Measurements from ENCODE around the gene RBM23. TPM values are rescaled to one million over a fixed set of nuclear protein-coding genes. Genes with fewer than 3 reads are reported as not detected.

Gene RBM23
- total RNA-seq, 1 donor from 2014 or later = 77.3 TPM

DNA sequence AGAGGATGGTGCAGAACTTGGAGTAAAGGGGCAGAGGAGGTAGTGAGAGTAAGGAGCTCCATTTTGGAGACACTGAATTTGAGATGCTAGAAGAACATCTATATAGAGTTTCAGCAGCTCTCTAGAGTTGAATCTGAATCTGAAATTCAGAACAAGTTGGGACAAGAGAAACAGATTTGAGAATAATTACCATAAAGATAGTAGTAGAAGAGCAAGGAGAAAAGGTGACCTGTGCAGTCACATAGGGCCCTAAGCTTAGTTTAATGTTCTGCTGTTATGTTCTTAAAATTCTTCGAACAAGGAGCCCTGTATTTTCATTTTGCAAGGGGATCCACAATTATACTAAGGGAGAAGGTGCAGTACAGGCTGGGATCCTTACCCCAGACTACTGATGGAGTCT is 28.5 kb downstream of the RBM23 start:
- Mint-ChIP-seq H3K27me3 (ENCODE audit: low read depth) (peaks cover 4% of the 10 kb centered on the region), H3K4me3 (ENCODE audit: low read depth) (no peak overlapping the region), H3K9me3 (no peaks in the 10 kb centered on the region), H3K36me3 (ENCODE audit: low read depth) (no peaks in the 10 kb centered on the region), H3K27ac (no peak overlapping the region), H3K4me1 (ENCODE audit: low read depth) (peaks cover 24% of the 10 kb centered on the region)
- DNase-seq (ENCODE audit: low spot score) = no peak
- intact Hi-C loops (cut with micrococcal nuclease) = no loop called here

DNA sequence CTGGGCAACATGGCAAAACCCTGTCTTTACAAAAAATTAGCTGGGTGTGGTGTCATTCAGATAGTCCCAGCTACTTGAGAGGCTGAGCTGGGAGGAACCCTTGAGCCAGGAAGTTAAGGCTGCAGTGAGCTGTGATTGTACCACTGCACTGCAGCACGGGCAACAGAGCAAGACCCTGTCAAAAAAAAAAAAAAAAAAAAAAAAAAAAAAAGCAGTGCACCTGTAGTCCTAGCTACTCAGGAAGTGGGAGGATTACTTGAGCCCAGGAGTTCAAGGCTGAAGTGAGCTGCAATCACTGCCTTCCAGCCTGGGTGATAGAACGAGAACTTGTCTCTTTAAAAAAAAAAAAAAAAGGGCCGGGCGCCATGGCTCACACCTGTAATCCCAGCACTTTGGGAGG is 30.3 kb downstream of the RBM23 start:
- H3K9me3 Mint-ChIP-seq = no peaks in the 10 kb centered on the region
- intact Hi-C loops (cut with micrococcal nuclease) = no loop called here
- no peaks in the 10 kb centered on the region for H3K36me3 Mint-ChIP-seq (ENCODE audit: low read depth)
- DNase-seq (ENCODE audit: low spot score) = no peak
- peaks cover 26% of the 10 kb centered on the region for H3K4me1 Mint-ChIP-seq (ENCODE audit: low read depth)
- H3K27ac Mint-ChIP-seq = no peak overlapping the region
- H3K4me3 Mint-ChIP-seq (ENCODE audit: low read depth) = no peak overlapping the region
- peaks cover 4% of the 10 kb centered on the region for H3K27me3 Mint-ChIP-seq (ENCODE audit: low read depth)

DNA sequence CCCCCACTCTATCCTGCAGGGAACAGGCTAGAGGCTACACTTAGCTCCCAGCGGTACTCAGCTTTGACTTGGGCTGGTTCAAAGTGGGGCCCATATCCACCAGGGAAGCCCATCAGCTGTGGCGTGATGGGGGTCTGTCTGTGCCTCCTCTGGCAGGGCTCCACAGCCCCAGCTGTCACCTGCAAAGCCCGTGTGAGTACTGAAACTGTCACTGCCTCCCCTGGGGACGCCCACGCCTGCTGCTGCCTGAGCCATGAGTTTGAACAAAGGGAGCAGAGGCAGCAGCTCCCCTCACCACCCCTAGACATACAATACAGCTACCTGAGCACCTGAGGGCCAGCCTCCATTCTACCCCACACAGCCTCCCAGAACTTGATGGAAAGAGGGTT is 31.0 kb downstream of the RBM23 start:
- Mint-ChIP-seq H3K4me1 (ENCODE audit: low read depth) (peaks cover 26% of the 10 kb centered on the region), H3K36me3 (ENCODE audit: low read depth) (no peaks in the 10 kb centered on the region), H3K27ac (no peak overlapping the region), H3K27me3 (ENCODE audit: low read depth) (peaks cover 7% of the 10 kb centered on the region), H3K9me3 (no peaks in the 10 kb centered on the region), H3K4me3 (ENCODE audit: low read depth) (peak overlapping the region; percentile 80)
- intact Hi-C loops (cut with micrococcal nuclease) = loop anchor here (1.0 kb wide), 1 partner anchor 17 kb away; the partner anchor contains the start of gene LRP10
- DNase-seq (ENCODE audit: low spot score) = no peak

DNA sequence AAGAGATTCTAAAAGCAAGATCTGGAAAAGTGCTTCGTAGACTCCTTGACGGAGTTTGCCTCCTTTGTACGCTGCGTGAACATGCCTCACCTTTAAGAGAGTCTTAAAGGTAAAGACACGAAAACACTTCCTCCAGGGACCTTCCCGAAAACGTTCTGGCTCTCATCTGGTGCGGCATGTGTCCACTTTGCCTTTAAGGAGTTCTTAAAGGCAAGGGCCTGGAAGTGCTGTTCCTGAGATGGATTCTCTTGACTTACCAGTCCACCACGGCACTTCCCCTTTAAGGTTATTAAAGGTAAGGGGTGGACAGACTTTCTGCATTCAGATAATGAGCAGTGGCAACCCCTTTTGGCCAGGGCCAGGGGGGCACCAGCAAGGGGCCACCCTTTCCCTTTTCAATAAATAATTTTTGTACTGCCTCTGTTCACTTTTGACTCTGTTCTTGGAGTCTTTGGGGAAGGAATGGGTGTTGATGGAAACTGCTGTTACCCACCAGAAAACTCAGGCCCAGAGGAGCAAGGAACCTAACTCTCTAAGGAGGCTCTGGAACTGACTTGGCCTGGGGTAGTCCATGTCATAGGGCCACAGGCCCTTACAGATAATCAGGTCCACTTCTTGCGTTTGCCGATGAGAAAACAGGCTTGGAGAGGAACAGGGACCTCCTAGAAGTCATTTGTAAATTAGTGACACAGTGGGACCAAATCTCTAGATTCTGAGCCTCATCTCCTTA is 31.5 kb downstream of the RBM23 start:
- intact Hi-C loops (cut with micrococcal nuclease) = loop anchor here (1.0 kb wide), 1 partner anchor 16 kb away; the partner anchor contains the start of gene LRP10
- peak; percentile 27 for DNase-seq (ENCODE audit: low spot score)
- Mint-ChIP-seq H3K4me3 (ENCODE audit: low read depth) (peak overlapping the region; percentile 80), H3K27me3 (ENCODE audit: low read depth) (peaks cover 7% of the 10 kb centered on the region), H3K27ac (peak overlapping the region; percentile 72), H3K9me3 (no peaks in the 10 kb centered on the region), H3K36me3 (ENCODE audit: low read depth) (no peaks in the 10 kb centered on the region), H3K4me1 (ENCODE audit: low read depth) (peaks cover 26% of the 10 kb centered on the region)

DNA sequence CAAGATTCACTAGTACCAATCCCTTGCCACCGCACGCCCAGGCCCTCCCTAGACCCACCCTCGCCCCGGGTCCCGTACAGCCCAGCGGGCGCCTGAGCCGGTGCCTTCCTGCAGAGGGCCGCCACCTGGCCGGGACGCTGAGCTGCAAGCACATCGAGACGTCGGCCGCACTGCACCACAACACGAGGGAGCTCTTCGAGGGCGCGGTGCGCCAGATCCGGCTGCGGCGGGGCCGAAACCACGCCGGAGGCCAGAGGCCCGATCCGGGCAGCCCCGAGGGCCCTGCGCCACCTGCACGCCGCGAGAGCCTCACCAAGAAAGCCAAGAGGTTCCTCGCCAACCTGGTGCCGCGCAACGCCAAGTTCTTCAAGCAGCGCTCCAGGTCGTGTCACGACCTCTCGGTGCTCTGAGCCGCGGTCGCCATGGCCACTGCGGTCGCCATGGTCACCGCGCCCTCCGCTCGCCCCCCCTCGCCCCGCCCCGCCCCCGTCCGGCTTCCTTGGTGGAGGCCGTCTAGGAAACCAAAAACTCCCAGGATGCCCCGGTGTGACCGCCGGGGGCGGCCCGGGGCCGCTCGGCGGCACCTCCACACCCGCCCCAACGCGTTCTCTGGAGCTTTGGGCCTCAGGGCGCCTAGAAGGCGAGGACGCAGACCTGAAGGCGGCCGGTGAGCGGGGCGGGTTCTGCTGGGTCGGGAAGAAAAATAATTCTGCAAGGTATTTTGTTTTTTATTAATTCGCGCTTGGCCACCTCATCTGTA is 32.3 kb downstream of the RBM23 start:
- H3K27ac Mint-ChIP-seq = peak overlapping the region; percentile 72
- H3K9me3 Mint-ChIP-seq = no peaks in the 10 kb centered on the region

DNA sequence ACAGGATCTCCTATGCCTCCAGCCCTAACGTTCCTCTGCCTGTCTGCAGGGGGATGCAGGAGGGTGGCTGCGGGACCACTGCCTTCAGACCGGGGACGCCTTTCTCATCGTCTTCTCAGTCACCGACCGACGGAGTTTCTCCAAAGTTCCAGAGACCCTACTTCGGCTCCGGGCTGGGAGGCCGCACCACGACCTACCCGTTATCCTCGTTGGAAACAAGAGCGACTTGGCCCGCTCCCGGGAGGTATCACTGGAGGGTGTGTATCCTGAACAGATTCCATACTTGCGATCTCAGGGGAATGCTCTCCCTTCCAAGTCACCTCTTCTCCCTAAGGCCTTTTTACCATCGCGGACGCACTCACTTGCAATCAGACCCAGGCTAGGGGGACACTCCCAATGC is 33.0 kb downstream of the RBM23 start:
- H3K36me3 Mint-ChIP-seq (ENCODE audit: low read depth) = no peaks in the 10 kb centered on the region
- H3K4me3 Mint-ChIP-seq (ENCODE audit: low read depth) = peak overlapping the region; percentile 59
- no peak overlapping the region for H3K27ac Mint-ChIP-seq
- intact Hi-C loops (cut with micrococcal nuclease) = no loop called here
- DNase-seq (ENCODE audit: low spot score) = no peak
- peaks cover 11% of the 10 kb centered on the region for H3K27me3 Mint-ChIP-seq (ENCODE audit: low read depth)
- no peaks in the 10 kb centered on the region for H3K9me3 Mint-ChIP-seq
- peaks cover 26% of the 10 kb centered on the region for H3K4me1 Mint-ChIP-seq (ENCODE audit: low read depth)

More for the DNA sequence above, 32.3 kb downstream of the RBM23 start:
- DNase-seq (ENCODE audit: low spot score) = peak; percentile 67
- Mint-ChIP-seq H3K4me1 (ENCODE audit: low read depth) (peaks cover 26% of the 10 kb centered on the region), H3K4me3 (ENCODE audit: low read depth) (peak overlapping the region; percentile 80), H3K36me3 (ENCODE audit: low read depth) (no peaks in the 10 kb centered on the region), H3K27me3 (ENCODE audit: low read depth) (peaks cover 11% of the 10 kb centered on the region)
- intact Hi-C loops (cut with micrococcal nuclease) = loop anchor here (1.0 kb wide), 1 partner anchor 15 kb away; the partner anchor contains the start of gene LRP10

DNA sequence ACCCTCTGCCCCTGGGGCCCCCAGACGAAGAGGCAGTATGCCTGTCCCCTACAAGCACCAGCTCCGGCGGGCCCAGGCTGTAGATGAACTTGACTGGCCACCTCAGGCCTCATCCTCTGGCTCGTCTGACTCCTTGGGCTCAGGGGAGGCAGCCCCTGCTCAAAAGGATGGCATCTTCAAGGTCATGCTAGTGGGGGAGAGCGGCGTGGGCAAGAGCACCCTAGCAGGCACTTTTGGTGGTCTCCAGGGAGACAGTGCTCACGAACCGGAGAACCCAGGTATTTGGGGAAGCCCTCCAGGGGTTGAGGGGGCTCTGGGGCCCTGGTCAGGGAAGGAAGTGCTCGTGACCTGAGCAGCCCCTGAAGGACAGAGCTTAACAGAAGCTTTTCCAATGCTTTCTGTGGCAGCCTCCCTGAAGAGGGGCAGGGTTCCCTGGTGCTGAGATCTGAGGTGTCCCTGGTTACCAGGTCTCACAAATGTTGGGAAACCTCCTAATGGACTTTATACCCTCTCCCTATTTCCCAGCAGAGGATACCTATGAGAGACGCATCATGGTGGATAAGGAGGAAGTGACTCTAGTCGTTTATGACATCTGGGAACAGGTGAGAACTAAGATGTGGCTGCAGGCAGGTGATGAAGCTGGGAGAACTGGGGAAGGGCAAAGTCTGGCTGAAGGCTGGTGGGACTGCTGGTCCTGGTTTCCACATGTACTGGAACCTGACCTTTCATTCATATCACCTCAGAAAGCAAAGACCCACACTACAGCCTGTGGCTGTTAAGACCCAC is 34.0 kb downstream of the RBM23 start:
- Mint-ChIP-seq H3K9me3 (no peaks in the 10 kb centered on the region), H3K27ac (no peak overlapping the region), H3K36me3 (ENCODE audit: low read depth) (no peaks in the 10 kb centered on the region), H3K27me3 (ENCODE audit: low read depth) (peaks cover 11% of the 10 kb centered on the region), H3K4me1 (ENCODE audit: low read depth) (peaks cover 23% of the 10 kb centered on the region), H3K4me3 (ENCODE audit: low read depth) (no peak overlapping the region)
- intact Hi-C loops (cut with micrococcal nuclease) = no loop called here
- DNase-seq (ENCODE audit: low spot score) = no peak

DNA sequence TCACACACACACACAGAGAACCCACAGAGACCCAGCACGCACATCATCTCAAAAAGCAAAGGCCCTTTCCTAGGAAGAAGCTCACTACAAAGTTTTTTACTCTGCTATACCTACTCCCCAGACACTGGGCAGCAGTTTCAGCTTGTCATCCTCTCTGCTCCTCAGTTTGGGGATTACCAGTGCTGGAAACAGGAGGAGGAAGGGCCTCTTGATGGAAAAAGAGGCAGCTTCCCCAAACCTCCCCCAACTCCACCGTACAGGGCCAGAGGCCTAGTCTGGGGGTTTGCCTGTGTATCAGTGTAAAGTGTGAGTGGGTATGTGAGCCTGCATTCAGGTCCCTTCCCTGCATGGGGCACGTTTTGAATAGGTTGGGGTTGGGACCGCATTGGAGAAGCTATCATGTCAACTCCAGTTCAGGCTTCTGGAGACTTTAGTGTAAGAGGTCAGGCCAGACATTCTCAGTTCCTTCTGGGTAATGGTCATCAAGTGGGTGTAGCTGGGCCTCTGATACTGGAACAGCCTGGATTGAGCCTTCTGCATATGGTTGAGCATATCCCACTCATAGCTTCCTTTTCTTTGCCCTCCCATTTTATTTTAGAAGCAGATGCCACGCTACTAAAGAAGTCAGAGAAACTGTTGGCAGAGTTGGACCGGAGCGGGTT is 34.7 kb downstream of the RBM23 start:
- intact Hi-C loops (cut with micrococcal nuclease) = no loop called here
- Mint-ChIP-seq H3K27ac (no peak overlapping the region), H3K27me3 (ENCODE audit: low read depth) (peaks cover 11% of the 10 kb centered on the region), H3K4me1 (ENCODE audit: low read depth) (peaks cover 23% of the 10 kb centered on the region), H3K9me3 (no peaks in the 10 kb centered on the region), H3K4me3 (ENCODE audit: low read depth) (no peak overlapping the region), H3K36me3 (ENCODE audit: low read depth) (no peaks in the 10 kb centered on the region)
- DNase-seq (ENCODE audit: low spot score) = no peak

DNA sequence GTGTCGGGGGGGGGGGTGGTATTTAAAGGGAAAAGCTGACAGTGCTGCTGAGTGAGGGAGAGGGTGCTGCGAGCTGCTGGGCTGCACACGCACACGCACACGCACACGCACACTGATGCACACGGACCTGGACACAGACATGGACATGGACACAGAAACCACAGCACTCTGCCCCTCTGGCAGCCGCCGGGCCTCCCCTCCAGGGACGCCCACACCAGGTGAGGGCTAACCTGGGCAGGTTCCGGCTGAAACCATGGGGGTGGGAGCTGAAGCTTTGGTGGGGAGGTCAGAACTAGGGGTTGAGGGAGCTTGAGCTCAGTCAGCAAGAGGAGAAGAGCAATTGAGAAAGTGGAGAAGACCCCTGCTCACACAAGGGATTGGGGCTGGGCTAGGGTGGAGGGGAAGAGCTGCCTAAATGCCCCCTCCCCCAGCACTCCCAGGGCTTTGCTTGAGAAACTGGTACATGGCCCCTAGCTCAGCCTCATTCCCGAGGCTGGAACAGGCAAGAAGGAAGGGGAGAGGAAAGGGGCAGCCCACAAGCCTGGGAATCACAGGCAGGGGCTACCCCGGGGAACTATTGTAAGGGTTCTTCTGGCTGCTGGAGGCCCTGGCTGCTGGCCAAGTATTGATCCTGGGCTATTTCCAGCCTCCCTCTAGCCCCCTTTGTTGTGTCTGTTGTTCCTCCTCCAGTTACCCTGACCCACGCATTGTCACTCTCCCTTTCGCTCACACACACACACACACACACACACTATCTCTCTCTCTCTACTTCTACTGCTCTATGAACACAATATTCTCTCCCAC is 35.6 kb downstream of the RBM23 start, which contains the start of gene REM2:
Gene REM2, plus strand, starts transcription at position 50 of the 804 bp plus-strand sequence. Its CDS starts 66 bp downstream, at position 116.
- Mint-ChIP-seq H3K9me3 (no peaks in the 10 kb centered on the region), H3K36me3 (ENCODE audit: low read depth) (peaks cover 7% of the 10 kb centered on the region), H3K4me1 (ENCODE audit: low read depth) (peaks cover 22% of the 10 kb centered on the region), H3K4me3 (ENCODE audit: low read depth) (no peak within 1 kb of the TSS), H3K27me3 (ENCODE audit: low read depth) (peaks cover 11% of the 10 kb centered on the region), H3K27ac (no peak within 1 kb of the TSS)
- intact Hi-C loops (cut with micrococcal nuclease) = no loop called here
- DNase-seq (ENCODE audit: low spot score) = no peak

DNA sequence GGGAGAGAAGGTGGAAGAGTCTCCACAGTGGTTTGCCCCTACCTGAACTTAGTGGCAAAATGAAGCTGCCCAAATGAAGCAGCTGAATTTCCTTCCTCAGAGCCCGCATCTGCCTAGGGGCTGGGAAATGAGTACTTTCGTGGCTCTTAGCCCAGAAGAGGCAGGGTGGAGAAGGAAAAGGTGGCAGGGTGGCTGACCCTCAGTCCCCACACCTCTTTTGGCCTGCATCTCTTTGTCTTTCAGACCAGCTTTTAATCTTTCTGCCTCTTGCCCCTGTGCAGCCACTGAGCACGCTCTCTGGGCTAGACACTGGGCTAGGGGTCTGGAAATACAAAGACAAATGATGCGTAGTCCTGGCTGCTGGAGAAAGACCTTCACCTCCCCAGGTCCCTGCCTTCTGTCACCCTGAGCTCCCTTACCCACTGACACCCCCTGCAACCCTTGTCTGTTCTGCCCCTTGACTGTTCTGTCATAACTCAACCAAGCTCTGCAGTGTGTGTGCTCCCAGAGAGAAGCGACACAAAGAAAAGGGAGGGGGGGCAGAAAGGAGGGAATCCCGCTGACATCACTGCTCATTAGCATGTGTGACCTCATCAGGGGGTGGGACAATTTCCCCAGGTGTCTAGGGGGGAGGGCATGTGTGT is 36.3 kb downstream of the RBM23 start:
- H3K27me3 Mint-ChIP-seq (ENCODE audit: low read depth) = peaks cover 11% of the 10 kb centered on the region
- H3K27ac Mint-ChIP-seq = no peak overlapping the region
- no peaks in the 10 kb centered on the region for H3K9me3 Mint-ChIP-seq
- H3K4me3 Mint-ChIP-seq (ENCODE audit: low read depth) = no peak overlapping the region
- H3K4me1 Mint-ChIP-seq (ENCODE audit: low read depth) = peaks cover 15% of the 10 kb centered on the region
- intact Hi-C loops (cut with micrococcal nuclease) = no loop called here
- DNase-seq (ENCODE audit: low spot score) = no peak
- H3K36me3 Mint-ChIP-seq (ENCODE audit: low read depth) = peaks cover 15% of the 10 kb centered on the region

DNA sequence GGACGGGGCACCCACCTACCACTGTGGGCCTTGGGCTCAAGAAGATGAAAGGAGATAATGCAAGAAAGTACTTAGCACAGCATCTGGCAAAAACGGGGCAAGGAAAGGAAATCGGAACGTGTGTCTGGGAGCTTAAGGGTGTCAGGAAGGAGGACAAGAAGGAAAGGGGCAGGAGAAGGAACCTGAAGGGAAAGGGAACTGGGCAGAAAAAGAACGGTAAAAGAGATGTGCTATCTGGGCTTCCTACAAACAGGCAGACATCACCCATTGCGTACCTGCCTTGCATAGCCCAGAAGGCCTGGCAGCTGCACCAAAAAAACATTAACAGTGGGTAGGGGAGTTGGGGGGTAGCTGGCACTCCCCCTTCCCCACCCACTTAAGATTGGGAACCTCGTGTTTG is 36.9 kb downstream of the RBM23 start:
- Mint-ChIP-seq H3K4me3 (ENCODE audit: low read depth) (no peak overlapping the region), H3K27me3 (ENCODE audit: low read depth) (peaks cover 11% of the 10 kb centered on the region), H3K27ac (no peak overlapping the region), H3K36me3 (ENCODE audit: low read depth) (peaks cover 20% of the 10 kb centered on the region), H3K9me3 (no peaks in the 10 kb centered on the region), H3K4me1 (ENCODE audit: low read depth) (peaks cover 9% of the 10 kb centered on the region)
- intact Hi-C loops (cut with micrococcal nuclease) = no loop called here
- no peak for DNase-seq (ENCODE audit: low spot score)

Data from activated T-helper 2 cell treated with anti-CD3 and anti-CD28 coated beads, Interferon-gamma antibody, Interleukin-2, Interleukin-4, amounts not matched to agents 10 μg/mL and 5 μg/mL and 100 μg/mL, durations not matched to agents 14 hours and 24 hours and 36 hours (primary cell).